ENCODE data around the gene CENPH. TPM values are rescaled to one million over a fixed set of nuclear protein-coding genes. Genes with fewer than 3 reads are reported as not detected.

CENPH gene
- total and polyA plus RNA-seq, 2 donors (not counting 1 experiment from before 2014, with no cell fraction given), result 2.8 to 11.9 TPM

GRCh38 chr5:69167493-69167855, 21.9 kb upstream of the CENPH start:
- intact Hi-C loops (cut with micrococcal nuclease), result loop anchor here (1.0 to 5.0 kb wide), 6 partner anchors 22 to 950 kb away; partner anchors contain the start of genes CENPH and PIK3R1
- no peaks in the 10 kb centered on the region for H4K20me1 ChIP-seq (ENCODE audit: control insufficient read depth, insufficient read depth, low read length, poor library complexity, severe bottlenecking)
- DNase-seq (no peak), ATAC-seq (ENCODE audit: low read depth) (no peak)
- 2% methylated on average over 11 of the region's 11 CpGs for WGBS (ENCODE audit: insufficient coverage)
- Mint-ChIP-seq H3K27me3 (no peaks in the 10 kb centered on the region), H3K4me3 (peak overlapping the region; percentile 97), H3K4me1 (peaks cover 22% of the 10 kb centered on the region), H3K27ac (peak overlapping the region; percentile 95), H3K9me3 (ENCODE audit: insufficient read depth) (no peaks in the 10 kb centered on the region)
- H3K9me3 ChIP-seq (ENCODE audit: control extremely low read depth in 1 of 3, control insufficient read depth in 2 of 3, insufficient read depth in 1 of 3, low read length in 2 of 3), result no peaks in the 10 kb centered on the region
- no peak for TF ChIP-seq EZH2 (IDR thresholded peaks at IDR 0.05; ENCODE audit: borderline replicate concordance, insufficient read depth, low read depth, low read length, poor library complexity, severe bottlenecking)
- TF ChIP-seq CTCF (IDR thresholded peaks at IDR 0.05), result no peak
- H3K36me3 ChIP-seq (replicated peaks in 1 of 2; ENCODE audit: control extremely low read depth in 1 of 2, control insufficient read depth in 1 of 2, extremely low read depth in 1 of 2, insufficient read depth in 2 of 2, low read length in 1 of 2), result peaks cover 0 to 7% of the 10 kb centered on the region in 2 experiments
- H3K4me1 ChIP-seq (ENCODE audit: control insufficient read depth in 2 of 2, insufficient read depth in 2 of 2, low read length in 2 of 2), result peaks cover 10 to 17% of the 10 kb centered on the region in 2 donors
- peak overlapping the region; percentile 81 for H3K9ac ChIP-seq (ENCODE audit: low read length)
- POLR2A ChIA-PET, result interaction anchor here (2.2 kb wide), 1 partner anchor 74 kb away, joined by 6 read pairs; the partner anchor contains the start of gene SLC30A5
- H3K27me3 ChIP-seq (replicated peaks in 1 of 4; ENCODE audit: control extremely low read depth in 1 of 4, control insufficient read depth in 3 of 4, insufficient read depth in 4 of 4, low read length in 3 of 4), result no peaks in the 10 kb centered on the region
- peak overlapping the region; percentile 11 to 89 (median 84) for H3K4me3 ChIP-seq (ENCODE audit: control extremely low read depth in 1 of 5, extremely low read depth in 1 of 5, insufficient read depth in 1 of 5, low read depth in 2 of 5, low read length in 4 of 5)
- H3K79me2 ChIP-seq (ENCODE audit: control insufficient read depth, insufficient read depth, low read length), result no peaks in the 10 kb centered on the region
- peak overlapping the region; percentile 55 to 74 for H3K27ac ChIP-seq (ENCODE audit: low read length in 2 of 2)
- CTCF ChIA-PET, result interaction anchor here (0.5 to 1.8 kb wide), 2 partner anchors 74 to 77 kb away, joined by 3 to 7 read pairs; partner anchors contain the start of gene SLC30A5
- H2AFZ ChIP-seq (ENCODE audit: insufficient read depth, low read depth, low read length, poor library complexity, severe bottlenecking), result peak overlapping the region; percentile 98
- H3K4me2 ChIP-seq (replicated peaks; ENCODE audit: low read depth, low read length, poor library complexity, severe bottlenecking), result peak overlapping the region; percentile 95

- Histone ChIP-seq H3K27me3 (replicated peaks in 1 of 4; ENCODE audit: control extremely low read depth in 1 of 4, control insufficient read depth in 3 of 4, insufficient read depth in 4 of 4, low read length in 3 of 4) (no peaks in the 10 kb centered on the region), H2AFZ (ENCODE audit: insufficient read depth, low read depth, low read length, poor library complexity, severe bottlenecking) (peak overlapping the region; percentile 98), H3K27ac (ENCODE audit: low read length in 2 of 2) (no peak overlapping the region), H3K4me2 (replicated peaks; ENCODE audit: low read depth, low read length, poor library complexity, severe bottlenecking) (peak overlapping the region; percentile 95), H3K9ac (ENCODE audit: low read length) (peak overlapping the region; percentile 81), H3K79me2 (ENCODE audit: control insufficient read depth, insufficient read depth, low read length) (no peaks in the 10 kb centered on the region), H3K9me3 (ENCODE audit: control extremely low read depth in 1 of 3, control insufficient read depth in 2 of 3, insufficient read depth in 1 of 3, low read length in 2 of 3) (no peaks in the 10 kb centered on the region), H3K4me1 (ENCODE audit: control insufficient read depth in 2 of 2, insufficient read depth in 2 of 2, low read length in 2 of 2) (peaks cover 10 to 17% of the 10 kb centered on the region in 2 donors), H4K20me1 (ENCODE audit: control insufficient read depth, insufficient read depth, low read length, poor library complexity, severe bottlenecking) (no peaks in the 10 kb centered on the region), H3K4me3 (ENCODE audit: control extremely low read depth in 1 of 5, extremely low read depth in 1 of 5, insufficient read depth in 1 of 5, low read depth in 2 of 5, low read length in 4 of 5) (peak overlapping the region in 3 of 5 experiments; percentile 81 to 89 (median 84)), H3K36me3 (replicated peaks in 1 of 2; ENCODE audit: control extremely low read depth in 1 of 2, control insufficient read depth in 1 of 2, extremely low read depth in 1 of 2, insufficient read depth in 2 of 2, low read length in 1 of 2) (peaks cover 0 to 7% of the 10 kb centered on the region in 2 experiments)
- no peak for ATAC-seq (ENCODE audit: low read depth)
- H3K27me3 Mint-ChIP-seq, result no peaks in the 10 kb centered on the region
- no peaks in the 10 kb centered on the region for H3K9me3 Mint-ChIP-seq (ENCODE audit: insufficient read depth)
- WGBS (ENCODE audit: insufficient coverage), result 56% methylated on average over 7 of the region's 8 CpGs
- intact Hi-C loops (cut with micrococcal nuclease), result loop anchor here (1.0 to 5.0 kb wide), 6 partner anchors 21 to 951 kb away; partner anchors contain the start of genes CENPH and PIK3R1
- POLR2A ChIA-PET, result interaction anchor here (2.2 kb wide), 1 partner anchor 75 kb away, joined by 6 read pairs; the partner anchor contains the start of gene SLC30A5
- TF ChIP-seq EZH2 (IDR thresholded peaks at IDR 0.05; ENCODE audit: borderline replicate concordance, insufficient read depth, low read depth, low read length, poor library complexity, severe bottlenecking) (no peak), CTCF (IDR thresholded peaks at IDR 0.05) (no peak)
- H3K4me3 Mint-ChIP-seq, result peak overlapping the region; percentile 97
- DNase-seq, result no peak
- peaks cover 22% of the 10 kb centered on the region for H3K4me1 Mint-ChIP-seq
- H3K27ac Mint-ChIP-seq, result no peak overlapping the region
- CTCF ChIA-PET, result interaction anchor here (1.3 kb wide), 1 partner anchor 21 kb away, joined by 3 read pairs; no protein-coding TSS in a partner anchor
These were observed 21.5 kb upstream of the CENPH start for GRCh38 chr5:69167929-69168328.

Measured in B cell (primary cell).